Measurements from ENCODE around the gene BTF3L4.

BTF3L4 gene

DNA sequence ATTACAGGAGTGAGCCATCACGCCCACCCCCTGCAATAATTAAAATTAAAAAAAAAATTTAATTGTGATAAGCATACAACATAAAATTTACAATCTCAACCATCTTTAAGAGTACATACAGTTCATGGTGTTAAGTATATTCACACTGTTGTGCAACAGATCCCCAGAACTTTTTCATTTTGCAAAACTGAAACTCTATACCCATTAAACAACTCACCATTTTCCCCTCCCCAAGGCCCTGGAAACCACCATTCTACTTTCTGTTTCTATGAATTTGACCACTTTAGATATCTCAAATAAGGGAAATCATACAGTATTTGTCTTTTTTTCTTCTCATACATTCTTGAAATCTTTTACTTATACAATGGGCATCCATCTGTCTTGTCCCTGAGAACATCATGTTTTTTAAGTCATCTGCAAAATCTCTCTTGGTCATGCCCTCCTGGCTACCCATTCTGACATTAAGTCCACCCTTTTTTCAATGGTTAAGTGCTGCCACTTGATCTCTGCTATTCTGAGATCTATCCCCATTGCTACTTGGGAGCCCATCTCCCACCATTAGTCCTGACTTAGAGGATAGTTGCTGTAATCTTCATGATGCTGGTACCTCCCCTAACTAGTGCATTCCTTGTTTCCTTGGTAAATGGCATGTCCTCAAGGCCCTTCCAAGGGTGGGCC, 46.4 kb downstream of the BTF3L4 start:
- H2AK5ac ChIP-seq (ENCODE audit: low read length), result no peak overlapping the region
- no peaks in the 10 kb centered on the region for H3K27me3 ChIP-seq (ENCODE audit: insufficient read depth, low read length)
- H3K27ac ChIP-seq (ENCODE audit: low read depth, low read length), result no peak overlapping the region
- H3K79me2 ChIP-seq (ENCODE audit: control insufficient read depth, insufficient read depth, low read length, poor library complexity), result no peaks in the 10 kb centered on the region
- H2AFZ ChIP-seq (ENCODE audit: insufficient read depth, low read length, poor library complexity), result no peak overlapping the region
- no peak overlapping the region for H3K14ac ChIP-seq (ENCODE audit: low read length)
- H3K23ac ChIP-seq (ENCODE audit: low read length), result no peak overlapping the region
- no peak overlapping the region for H3K4me2 ChIP-seq (ENCODE audit: low read length)
- H2BK120ac ChIP-seq (ENCODE audit: insufficient read depth, low read length, poor library complexity), result no peak overlapping the region
- WGBS (ENCODE audit: extremely low coverage, insufficient coverage, insufficient read length), result no CpG with 5 or more reads among the region's 1 CpG
- H3K79me1 ChIP-seq (ENCODE audit: low read length), result peaks cover 1% of the 10 kb centered on the region
- no peaks in the 10 kb centered on the region for H3K9me3 ChIP-seq (ENCODE audit: insufficient read depth, low read depth, low read length)
- no peak overlapping the region for H3K9ac ChIP-seq (ENCODE audit: low read length)
- H3K36me3 ChIP-seq (ENCODE audit: control insufficient read depth in 1 of 2, insufficient read depth in 2 of 2, low read length in 2 of 2), result no peaks in the 10 kb centered on the region
- no peak overlapping the region for H3K18ac ChIP-seq (ENCODE audit: low read length)
- H4K91ac ChIP-seq (ENCODE audit: low read depth, low read length), result no peak overlapping the region
- no peak overlapping the region for H3K4ac ChIP-seq (ENCODE audit: low read depth, low read length)
- H2BK12ac ChIP-seq (ENCODE audit: low read length), result no peak overlapping the region
- no peak overlapping the region for H3K4me3 ChIP-seq (ENCODE audit: low read depth, low read length)
- H4K12ac ChIP-seq (ENCODE audit: low read depth, low read length), result no peak overlapping the region
- H3K4me1 ChIP-seq (ENCODE audit: control insufficient read depth in 1 of 2, insufficient read depth in 2 of 2, low read length in 2 of 2), result no peaks in the 10 kb centered on the region
- no peak for DNase-seq
- no peak overlapping the region for H2BK5ac ChIP-seq (ENCODE audit: low read depth, low read length, poor library complexity)
- H4K8ac ChIP-seq (ENCODE audit: low read depth, low read length), result no peak overlapping the region

- H2AFZ ChIP-seq (ENCODE audit: insufficient read depth, low read length, poor library complexity), result no peak overlapping the region
- DNase-seq, result no peak
- H3K14ac ChIP-seq (ENCODE audit: low read length), result no peak overlapping the region
- no peak overlapping the region for H2AK5ac ChIP-seq (ENCODE audit: low read length)
- H3K36me3 ChIP-seq (ENCODE audit: control insufficient read depth in 1 of 2, insufficient read depth in 2 of 2, low read length in 2 of 2), result no peaks in the 10 kb centered on the region
- no peak overlapping the region for H3K27ac ChIP-seq (ENCODE audit: low read depth, low read length)
- H3K9me3 ChIP-seq (ENCODE audit: insufficient read depth, low read depth, low read length), result no peaks in the 10 kb centered on the region
- H4K91ac ChIP-seq (ENCODE audit: low read depth, low read length), result no peak overlapping the region
- no peak overlapping the region for H3K18ac ChIP-seq (ENCODE audit: low read length)
- H3K23ac ChIP-seq (ENCODE audit: low read length), result no peak overlapping the region
- H3K79me2 ChIP-seq (ENCODE audit: control insufficient read depth, insufficient read depth, low read length, poor library complexity), result no peaks in the 10 kb centered on the region
- H3K4me2 ChIP-seq (ENCODE audit: low read length), result no peak overlapping the region
- no peaks in the 10 kb centered on the region for H3K27me3 ChIP-seq (ENCODE audit: insufficient read depth, low read length)
- H3K9ac ChIP-seq (ENCODE audit: low read length), result no peak overlapping the region
- no peak overlapping the region for H2BK12ac ChIP-seq (ENCODE audit: low read length)
- no peak overlapping the region for H4K8ac ChIP-seq (ENCODE audit: low read depth, low read length)
- H3K4me3 ChIP-seq (ENCODE audit: low read depth, low read length), result no peak overlapping the region
- no peak overlapping the region for H3K4ac ChIP-seq (ENCODE audit: low read depth, low read length)
- no peaks in the 10 kb centered on the region for H3K79me1 ChIP-seq (ENCODE audit: low read length)
- H4K12ac ChIP-seq (ENCODE audit: low read depth, low read length), result no peak overlapping the region
- no peak overlapping the region for H2BK120ac ChIP-seq (ENCODE audit: insufficient read depth, low read length, poor library complexity)
- H2BK5ac ChIP-seq (ENCODE audit: low read depth, low read length, poor library complexity), result no peak overlapping the region
- H3K4me1 ChIP-seq (ENCODE audit: control insufficient read depth in 1 of 2, insufficient read depth in 2 of 2, low read length in 2 of 2), result no peaks in the 10 kb centered on the region
Measured at GRCh38 chr1:52111492-52111891, 55.4 kb downstream of the BTF3L4 start.

GRCh38 chr1:52112489-52112888, 56.4 kb downstream of the BTF3L4 start:
- Histone ChIP-seq H3K27me3 (ENCODE audit: insufficient read depth, low read length) (no peaks in the 10 kb centered on the region), H3K79me1 (ENCODE audit: low read length) (no peaks in the 10 kb centered on the region), H4K8ac (ENCODE audit: low read depth, low read length) (no peak overlapping the region), H3K9ac (ENCODE audit: low read length) (no peak overlapping the region), H3K4ac (ENCODE audit: low read depth, low read length) (no peak overlapping the region), H3K14ac (ENCODE audit: low read length) (no peak overlapping the region), H3K36me3 (ENCODE audit: control insufficient read depth in 1 of 2, insufficient read depth in 2 of 2, low read length in 2 of 2) (no peaks in the 10 kb centered on the region), H4K91ac (ENCODE audit: low read depth, low read length) (no peak overlapping the region), H2BK120ac (ENCODE audit: insufficient read depth, low read length, poor library complexity) (no peak overlapping the region), H3K27ac (ENCODE audit: low read depth, low read length) (no peak overlapping the region), H4K12ac (ENCODE audit: low read depth, low read length) (no peak overlapping the region), H3K79me2 (ENCODE audit: control insufficient read depth, insufficient read depth, low read length, poor library complexity) (no peaks in the 10 kb centered on the region), H2BK12ac (ENCODE audit: low read length) (no peak overlapping the region), H2BK5ac (ENCODE audit: low read depth, low read length, poor library complexity) (no peak overlapping the region), H3K4me3 (ENCODE audit: low read depth, low read length) (no peak overlapping the region), H3K18ac (ENCODE audit: low read length) (no peak overlapping the region), H3K23ac (ENCODE audit: low read length) (no peak overlapping the region), H3K4me2 (ENCODE audit: low read length) (no peak overlapping the region), H3K9me3 (ENCODE audit: insufficient read depth, low read depth, low read length) (no peaks in the 10 kb centered on the region), H2AK5ac (ENCODE audit: low read length) (no peak overlapping the region), H2AFZ (ENCODE audit: insufficient read depth, low read length, poor library complexity) (no peak overlapping the region), H3K4me1 (ENCODE audit: control insufficient read depth in 1 of 2, insufficient read depth in 2 of 2, low read length in 2 of 2) (peaks cover 0 to 2% of the 10 kb centered on the region in 2 experiments)
- DNase-seq, result no peak
- no CpG with 5 or more reads among the region's 3 CpGs for WGBS (ENCODE audit: extremely low coverage, insufficient coverage, insufficient read length)

GRCh38 chr1:52119301-52120079, 63.4 kb downstream of the BTF3L4 start:
- Histone ChIP-seq H3K9me3 (ENCODE audit: insufficient read depth, low read depth, low read length) (no peaks in the 10 kb centered on the region), H2AK5ac (ENCODE audit: low read length) (no peak overlapping the region), H3K4me2 (ENCODE audit: low read length) (peak overlapping the region; percentile 64), H3K18ac (ENCODE audit: low read length) (peak overlapping the region; percentile 64), H2BK5ac (ENCODE audit: low read depth, low read length, poor library complexity) (peak overlapping the region; percentile 77), H3K79me2 (ENCODE audit: control insufficient read depth, insufficient read depth, low read length, poor library complexity) (no peaks in the 10 kb centered on the region), H3K23ac (ENCODE audit: low read length) (no peak overlapping the region), H3K79me1 (ENCODE audit: low read length) (peaks cover 14% of the 10 kb centered on the region), H3K4me3 (ENCODE audit: low read depth, low read length) (no peak overlapping the region), H3K27me3 (ENCODE audit: insufficient read depth, low read length) (no peaks in the 10 kb centered on the region), H3K27ac (ENCODE audit: low read depth, low read length) (peak overlapping the region; percentile 86), H3K4me1 (ENCODE audit: control insufficient read depth in 1 of 2, insufficient read depth in 2 of 2, low read length in 2 of 2) (peaks cover 11 to 12% of the 10 kb centered on the region in 2 experiments), H2AFZ (ENCODE audit: insufficient read depth, low read length, poor library complexity) (peak overlapping the region; percentile 59), H3K14ac (ENCODE audit: low read length) (peak overlapping the region; percentile 14), H3K36me3 (ENCODE audit: control insufficient read depth in 1 of 2, insufficient read depth in 2 of 2, low read length in 2 of 2) (no peaks in the 10 kb centered on the region), H2BK12ac (ENCODE audit: low read length) (peak overlapping the region; percentile 86), H4K91ac (ENCODE audit: low read depth, low read length) (peak overlapping the region; percentile 64), H4K8ac (ENCODE audit: low read depth, low read length) (peak overlapping the region; percentile 32), H4K12ac (ENCODE audit: low read depth, low read length) (no peak overlapping the region), H3K4ac (ENCODE audit: low read depth, low read length) (no peak overlapping the region), H2BK120ac (ENCODE audit: insufficient read depth, low read length, poor library complexity) (peak overlapping the region; percentile 25), H3K9ac (ENCODE audit: low read length) (no peak overlapping the region)
- peak in 1 of 2 donors; percentile 20 for DNase-seq
- no CpG with 5 or more reads among the region's 12 CpGs for WGBS (ENCODE audit: extremely low coverage, insufficient coverage, insufficient read length)

All from trophoblast cell (in vitro differentiated cells and primary cell).